Endothelial cell of umbilical vein (primary cell): Measurements from ENCODE around the gene ZFYVE9. TPM values are rescaled to one million over a fixed set of nuclear protein-coding genes. Genes with fewer than 3 reads are reported as not detected.

Experiments
- BruUV-seq: library from RNA; stranded (reverse); fragments of 400-500 nt; replicated peaks from 2 replicates; lab custom pipeline; 2021; lab: Mats Ljungman, UMichigan
- CTCF ChIA-PET: fragments of 300-600, 350-600 bp; sonication (Branson Sonifier 250); formaldehyde crosslinking; loops from one replicate; lab custom pipeline; 2021; ENCODE audit warnings: antibody characterized with exemption, inconsistent platforms; lab: Charles Lee
- POLR2A ChIA-PET: fragments of 300-600, 350-600 bp; sonication (Branson Sonifier 250); formaldehyde crosslinking; loops from one replicate; lab custom pipeline; 2021; ENCODE audit warnings: antibody characterized with exemption, inconsistent platforms; lab: Charles Lee
- DNase-seq: peaks from one replicate; pipeline ENCODE4 v3.0.0-alpha.2; 2011; ENCODE audit warnings: low read depth, low spot score
- FAIRE-seq: peaks from 2 replicates; lab custom pipeline; 2011; peaks lifted over from hg19 to GRCh38; lab: Jason Lieb, UNC
- H2AFZ ChIP-seq: 2 replicates; pipeline ENCODE4 v1.6.0; 2012; ENCODE audit warnings: low read depth, low read length, control low read depth, inconsistent platforms
- H3K27ac ChIP-seq: 2 replicates; pipeline ENCODE4 v1.5.1; 2011; ENCODE audit warnings: low read depth, mild to moderate bottlenecking, control low read depth, low read length, moderate library complexity; ENCODE audit not compliant: insufficient read depth
- H3K27me3 ChIP-seq, 2 experiments: 2 replicates each; pipeline versions ENCODE4 v1.6.0 to v1.6.1; 2011; ENCODE audit warnings: low read length in 2 of 2, mixed read lengths in 1 of 2; ENCODE audit not compliant: control insufficient read depth in 2 of 2, insufficient read depth in 2 of 2
- H3K36me3 ChIP-seq, 2 experiments: 2 replicates in 1 of 2; 3 replicates in 1 of 2; pipeline ENCODE4 v1.5.1; 2011; ENCODE audit warnings: low read length in 2 of 2, mild to moderate bottlenecking in 1 of 2, moderate library complexity in 1 of 2; ENCODE audit not compliant: control insufficient read depth in 2 of 2, insufficient read depth in 2 of 2; ENCODE audit errors: extremely low read depth in 1 of 2
- H3K4me1 ChIP-seq: 3 replicates; pipeline ENCODE4 v1.5.1; 2011; ENCODE audit warnings: mild to moderate bottlenecking, low read length; ENCODE audit not compliant: control insufficient read depth, insufficient read depth; ENCODE audit errors: extremely low read depth
- H3K4me2 ChIP-seq: 2 replicates; pipeline ENCODE4 v1.6.1; 2011; ENCODE audit warnings: low read length, control low read depth, mixed read lengths; ENCODE audit not compliant: insufficient read depth
- H3K4me3 ChIP-seq, 3 experiments: fragments of 200-600 bp in 1 of 3; sonication (generic), shearing (Covaris generic) in 1 of 3; replicated peaks in 1 of 3; 2 replicates each; pipeline ENCODE4 v1.5.1; 2011 to 2016; ENCODE audit warnings: control low read depth in 3 of 3, low read length in 3 of 3, mild to moderate bottlenecking in 2 of 3, inconsistent platforms in 1 of 3, low read depth in 1 of 3, moderate library complexity in 1 of 3; ENCODE audit not compliant: insufficient read depth in 1 of 3
- H3K79me2 ChIP-seq: 2 replicates; pipeline ENCODE4 v1.6.0; 2012; ENCODE audit warnings: low read length, inconsistent platforms; ENCODE audit not compliant: control insufficient read depth, insufficient read depth
- H3K9ac ChIP-seq: replicated peaks from 2 replicates; pipeline ENCODE3; 2011; ENCODE audit warnings: low read length, control low read depth; ENCODE audit not compliant: insufficient read depth; ENCODE audit errors: extremely low read depth
- H3K9me1 ChIP-seq: replicated peaks from 3 replicates; pipeline ENCODE4 v1.6.0; 2011; ENCODE audit warnings: mild to moderate bottlenecking, low read length; ENCODE audit not compliant: control insufficient read depth, insufficient read depth; ENCODE audit errors: extremely low read depth
- H3K9me3 ChIP-seq: replicated peaks from 2 replicates; pipeline ENCODE4 v1.5.1; 2012; ENCODE audit warnings: low read length, inconsistent platforms; ENCODE audit not compliant: control insufficient read depth, insufficient read depth
- H4K20me1 ChIP-seq: replicated peaks from 2 replicates; pipeline ENCODE3; 2011; ENCODE audit warnings: mild to moderate bottlenecking, low read length; ENCODE audit not compliant: control insufficient read depth, insufficient read depth; ENCODE audit errors: extremely low read depth
- CTCF ChIP-seq, 2 donors: IDR thresholded peaks; 1 replicate in 1 of 2; 2 replicates in 1 of 2; pipeline ENCODE4 v1.5.1; 2011; ENCODE audit warnings: low read length in 2 of 2, mild to moderate bottlenecking in 2 of 2, moderate library complexity in 2 of 2, control low read depth in 1 of 2, inconsistent platforms in 1 of 2, low read depth in 1 of 2; ENCODE audit not compliant: insufficient read depth in 1 of 2; ENCODE audit errors: extremely low read depth in 1 of 2
- EZH2 ChIP-seq: IDR thresholded peaks from 2 replicates; pipeline ENCODE4 v1.6.1; 2012; ENCODE audit warnings: borderline replicate concordance, low read depth, mild to moderate bottlenecking, moderate library complexity, low read length, inconsistent platforms; ENCODE audit not compliant: severe bottlenecking
- FOS ChIP-seq: IDR thresholded peaks from 2 replicates; pipeline ENCODE4 v1.6.1; 2011; ENCODE audit warnings: mild to moderate bottlenecking, low read length, moderate library complexity, borderline replicate concordance; ENCODE audit not compliant: insufficient read depth
- GATA2 ChIP-seq: IDR thresholded peaks from 2 replicates; pipeline ENCODE4 v1.7.0; 2011; ENCODE audit warnings: low read depth, mild to moderate bottlenecking, moderate library complexity, mixed read lengths, low read length; ENCODE audit not compliant: insufficient read length, insufficient read depth
- JUN ChIP-seq: IDR thresholded peaks from 2 replicates; pipeline ENCODE4 v1.6.1; 2011; ENCODE audit warnings: borderline replicate concordance, low read depth; ENCODE audit not compliant: insufficient read length, insufficient read depth
- MYC ChIP-seq: IDR thresholded peaks from one replicate; pipeline ENCODE4 v1.6.1; 2011; ENCODE audit warnings: mild to moderate bottlenecking, low read depth, low read length
- POLR2A ChIP-seq: IDR thresholded peaks from 2 replicates; pipeline ENCODE4 v1.6.1; 2012; ENCODE audit warnings: low read depth, mild to moderate bottlenecking, control low read depth, low read length
- POLR2AphosphoS5 ChIP-seq: IDR thresholded peaks from 2 replicates; pipeline ENCODE4 v1.6.1; 2012; ENCODE audit warnings: low read depth, mild to moderate bottlenecking, control low read depth, low read length, moderate library complexity; ENCODE audit not compliant: insufficient read depth
- dilution Hi-C: fragments of 300-500 bp; cut with MboI; formaldehyde crosslinking; loops from one replicate; pipeline ENCODE4 v1.15.0; 2019; ENCODE audit warnings: low sequenced_read_pairs; ENCODE audit not compliant: extremely low pct_ligation_motif_present
- intact Hi-C: fragments of 100-400 bp; cut with micrococcal nuclease; formaldehyde crosslinking; loops from one replicate; pipeline ENCODE4 v1.10.0; 2022
- polyA plus RNA-seq, 4 experiments: library from polyadenylated mRNA; depleted of rRNA in 3 of 4; stranded (reverse) in 3 of 4; unstranded in 1 of 4; fragments of >200 nt; gene quantifications; 2 replicates each; pipeline versions ENCODE4 v1.2.1 to v1.2.3, GENCODE V29; 2011 to 2012; ENCODE audit warnings: missing spikeins in 1 of 4
- total RNA-seq: library from RNA; stranded (reverse); gene quantifications from 2 replicates; pipeline ENCODE4 v1.2.3, GENCODE V29; 2021
- TF ChIP-seq, protein P1 (sequence below): IDR thresholded peaks from 2 replicates; pipeline ENCODE4 v1.6.1; 2011; ENCODE audit not compliant: insufficient read depth, insufficient read length

The ZFYVE9 gene
- total and polyA plus RNA-seq, 2 donors (not counting 3 experiments of a cell fraction or from before 2014, with no cell fraction given) = 4.1 to 16.8 TPM

DNA sequence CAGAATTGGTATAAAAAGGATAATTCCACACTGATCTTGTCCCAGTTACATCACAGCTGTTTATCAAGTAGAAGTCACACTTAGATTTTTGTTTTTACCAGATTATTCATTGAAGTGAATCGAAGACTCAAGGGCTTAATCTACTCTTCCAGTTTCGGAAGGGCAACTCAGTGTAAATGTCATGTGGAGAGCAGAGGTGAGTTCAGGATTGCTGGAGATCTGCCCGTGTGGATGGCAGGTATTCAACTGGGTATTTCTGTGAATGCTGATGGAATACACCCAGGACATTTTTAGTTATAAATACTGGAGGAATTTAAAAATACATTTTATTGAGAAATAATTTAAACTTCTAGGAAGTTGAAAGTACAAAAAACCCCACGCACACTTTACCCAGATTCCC is 204.8 kb downstream of the ZFYVE9 start:
- Histone ChIP-seq H4K20me1 (no peaks in the 10 kb centered on the region), H3K27me3 (no peaks in the 10 kb centered on the region), H3K79me2 (no peaks in the 10 kb centered on the region), H3K4me2 (no peak overlapping the region), H3K36me3 (peaks cover 3 to 5% of the 10 kb centered on the region in 2 experiments), H3K27ac (no peak overlapping the region), H3K9ac (no peak overlapping the region), H3K9me1 (no peaks in the 10 kb centered on the region), H3K9me3 (no peaks in the 10 kb centered on the region), H3K4me1 (no peaks in the 10 kb centered on the region), H3K4me3 (no peak overlapping the region), H2AFZ (no peak overlapping the region)
- dilution Hi-C loops (no loop called here), intact Hi-C loops (loop anchor here (5.0 kb wide), 1 partner anchor 449 kb away; no protein-coding TSS in a partner anchor)
- TF ChIP-seq MYC = no peak
- no peak for DNase-seq
- CTCF ChIA-PET = no interaction called here
- POLR2A ChIA-PET = no interaction called here
- no peak for FAIRE-seq
- BruUV-seq = no TSS peak

GRCh38 chr1:52348704-52349300 is 206.9 kb downstream of the ZFYVE9 start:
- POLR2A ChIA-PET = no interaction called here
- DNase-seq (peak; percentile 24), FAIRE-seq (no peak)
- no peak overlapping the region for H3K4me2 ChIP-seq
- H3K4me3 ChIP-seq = no peak overlapping the region
- no peaks in the 10 kb centered on the region for H3K9me1 ChIP-seq
- H3K36me3 ChIP-seq = peaks cover 7 to 12% of the 10 kb centered on the region in 2 experiments
- H3K27me3 ChIP-seq = no peaks in the 10 kb centered on the region
- no peak overlapping the region for H2AFZ ChIP-seq
- CTCF ChIA-PET = interaction anchor here (0.5 to 2.0 kb wide), 10 partner anchors 12 to 451 kb away, joined by 3 to 25 read pairs (median 3); no protein-coding TSS in a partner anchor
- no peaks in the 10 kb centered on the region for H4K20me1 ChIP-seq
- H3K79me2 ChIP-seq = no peaks in the 10 kb centered on the region
- no peak overlapping the region for H3K9ac ChIP-seq
- no peaks in the 10 kb centered on the region for H3K4me1 ChIP-seq
- dilution Hi-C loops (no loop called here), intact Hi-C loops (loop anchor here (1.0 to 5.0 kb wide), 2 partner anchors 222 to 452 kb away; no protein-coding TSS in a partner anchor)
- no TSS peak for BruUV-seq
- H3K27ac ChIP-seq = no peak overlapping the region
- TF ChIP-seq EZH2 (no peak), GATA2 (no peak), POLR2A (peak; percentile 60), FOS (no peak), JUN (no peak), POLR2AphosphoS5 (no peak), MYC (no peak), CTCF (IDR thresholded peaks at IDR 0.05; ENCODE audit: extremely low read depth in 1 of 2, insufficient read depth in 1 of 2, low read depth in 1 of 2, low read length in 2 of 2) (peak; percentile 17 to 37)
- TF ChIP-seq, protein P1, sequence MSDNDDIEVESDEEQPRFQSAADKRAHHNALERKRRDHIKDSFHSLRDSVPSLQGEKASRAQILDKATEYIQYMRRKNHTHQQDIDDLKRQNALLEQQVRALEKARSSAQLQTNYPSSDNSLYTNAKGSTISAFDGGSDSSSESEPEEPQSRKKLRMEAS = no peak
- H3K9me3 ChIP-seq = no peaks in the 10 kb centered on the region
